Measurements from ENCODE around the gene MXD3.
A peak's percentile ranks its signal among the peaks of the same experiment; 100 is the strongest.

The MXD3 gene

DNA sequence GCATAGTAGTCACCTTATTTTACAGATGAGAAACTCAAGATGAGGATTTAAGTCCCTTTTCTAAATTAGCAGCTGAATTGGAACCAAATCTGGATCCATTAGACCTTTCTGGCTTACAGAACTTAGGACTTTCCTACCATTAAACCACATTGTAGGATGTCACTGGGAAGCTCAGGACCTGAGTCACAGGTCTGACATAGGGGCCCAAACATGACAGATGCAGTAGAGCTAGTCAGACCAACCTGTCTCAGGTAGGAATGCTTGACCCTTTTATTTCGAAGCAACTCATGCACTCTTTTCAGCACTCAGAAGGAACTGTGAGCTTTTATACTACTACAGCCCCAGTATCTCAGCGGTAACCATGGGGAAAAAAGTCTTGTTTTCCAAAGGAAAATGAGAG is 10.7 kb downstream of the MXD3 start:
- no peak for DNase-seq
- H3K9me3 ChIP-seq = no peaks in the 10 kb centered on the region
- no peaks in the 10 kb centered on the region for H3K27me3 ChIP-seq
- peaks cover 34% of the 10 kb centered on the region for H3K36me3 ChIP-seq
- no peak overlapping the region for H3K4me3 ChIP-seq (ENCODE audit: low read depth, low read length)
- TF ChIP-seq CTCF (IDR thresholded peaks at IDR 0.05; ENCODE audit: low read depth, low read length) = no peak
- H3K4me1 ChIP-seq = no peaks in the 10 kb centered on the region

DNA sequence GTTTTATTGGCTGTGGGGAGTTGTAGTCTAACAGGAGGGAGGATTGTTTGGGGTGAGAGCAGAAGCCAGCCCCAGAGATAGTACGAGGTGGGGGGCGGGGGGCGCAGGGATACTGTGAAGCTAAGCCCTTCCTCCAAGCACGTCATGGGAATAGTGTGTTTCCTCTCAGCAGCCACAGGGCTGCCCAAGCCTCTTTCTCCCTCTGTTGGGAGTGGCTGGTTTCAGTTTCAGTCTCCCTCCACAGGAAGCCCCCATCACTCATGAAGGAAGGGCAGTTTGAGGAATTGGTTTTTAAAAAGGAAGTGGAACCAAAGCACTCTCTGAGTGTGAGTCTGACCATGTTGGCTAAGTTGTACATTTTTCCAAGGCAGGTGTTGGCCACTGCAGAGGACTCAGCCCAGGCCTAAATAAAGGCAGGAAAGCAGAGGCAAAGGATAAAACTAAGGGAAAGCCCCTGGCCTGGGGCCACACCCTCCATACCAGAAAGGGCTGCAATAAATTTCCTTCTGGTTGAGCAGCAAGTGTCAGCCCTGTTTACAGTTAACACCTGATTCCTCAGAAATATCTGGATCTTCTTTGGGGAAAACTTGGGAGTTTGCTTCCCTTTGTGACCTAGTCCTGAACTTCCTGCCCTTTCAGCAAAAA is 11.3 kb downstream of the MXD3 start:
- no peaks in the 10 kb centered on the region for H3K4me1 ChIP-seq
- no peaks in the 10 kb centered on the region for H3K27me3 ChIP-seq
- no peak for DNase-seq
- H3K36me3 ChIP-seq = peaks cover 34% of the 10 kb centered on the region
- peak; percentile 20 for TF ChIP-seq CTCF (IDR thresholded peaks at IDR 0.05; ENCODE audit: low read depth, low read length)
- no peaks in the 10 kb centered on the region for H3K9me3 ChIP-seq
- H3K4me3 ChIP-seq (ENCODE audit: low read depth, low read length) = no peak overlapping the region

DNA sequence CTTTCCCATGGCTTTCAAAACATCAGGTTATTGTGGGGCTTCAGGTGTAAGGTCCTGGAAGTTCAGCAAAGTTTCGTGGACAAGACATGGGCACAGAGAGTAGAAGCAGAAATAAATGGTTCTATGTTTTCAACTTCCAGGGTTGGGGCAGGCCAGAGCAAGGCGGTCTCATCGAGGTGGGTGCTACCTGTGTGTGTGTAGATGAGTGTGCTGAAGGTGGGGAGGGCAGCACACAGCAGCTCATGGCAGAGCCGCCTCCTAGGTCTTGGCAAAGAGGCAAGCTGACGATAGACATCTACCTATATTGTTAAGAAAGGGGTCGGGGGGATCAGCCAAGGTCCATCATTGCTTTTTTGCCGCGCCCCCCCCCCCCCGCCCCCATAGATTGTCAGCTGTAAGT is 12.0 kb downstream of the MXD3 start:
- peaks cover 36% of the 10 kb centered on the region for H3K36me3 ChIP-seq
- no peak for DNase-seq
- H3K4me1 ChIP-seq = no peaks in the 10 kb centered on the region
- no peak overlapping the region for H3K4me3 ChIP-seq (ENCODE audit: low read depth, low read length)
- TF ChIP-seq CTCF (IDR thresholded peaks at IDR 0.05; ENCODE audit: low read depth, low read length) = no peak
- no peaks in the 10 kb centered on the region for H3K9me3 ChIP-seq
- H3K27me3 ChIP-seq = no peaks in the 10 kb centered on the region

GRCh38 chr5:177297922-177298321 is 13.8 kb downstream of the MXD3 start:
- Histone ChIP-seq H3K27me3 (no peaks in the 10 kb centered on the region), H3K4me3 (ENCODE audit: low read depth, low read length) (no peak overlapping the region), H3K4me1 (no peaks in the 10 kb centered on the region), H3K9me3 (no peaks in the 10 kb centered on the region), H3K36me3 (peaks cover 50% of the 10 kb centered on the region)
- no peak for DNase-seq
- TF ChIP-seq CTCF (IDR thresholded peaks at IDR 0.05; ENCODE audit: low read depth, low read length) = no peak

- Histone ChIP-seq H3K36me3 (peaks cover 60% of the 10 kb centered on the region), H3K4me3 (ENCODE audit: low read depth, low read length) (no peak overlapping the region), H3K27me3 (no peaks in the 10 kb centered on the region), H3K9me3 (no peaks in the 10 kb centered on the region), H3K4me1 (no peaks in the 10 kb centered on the region)
- DNase-seq = no peak
- no peak for TF ChIP-seq CTCF (IDR thresholded peaks at IDR 0.05; ENCODE audit: low read depth, low read length)
Observed at GRCh38 chr5:177296581-177296980, 15.1 kb downstream of the MXD3 start.

DNA sequence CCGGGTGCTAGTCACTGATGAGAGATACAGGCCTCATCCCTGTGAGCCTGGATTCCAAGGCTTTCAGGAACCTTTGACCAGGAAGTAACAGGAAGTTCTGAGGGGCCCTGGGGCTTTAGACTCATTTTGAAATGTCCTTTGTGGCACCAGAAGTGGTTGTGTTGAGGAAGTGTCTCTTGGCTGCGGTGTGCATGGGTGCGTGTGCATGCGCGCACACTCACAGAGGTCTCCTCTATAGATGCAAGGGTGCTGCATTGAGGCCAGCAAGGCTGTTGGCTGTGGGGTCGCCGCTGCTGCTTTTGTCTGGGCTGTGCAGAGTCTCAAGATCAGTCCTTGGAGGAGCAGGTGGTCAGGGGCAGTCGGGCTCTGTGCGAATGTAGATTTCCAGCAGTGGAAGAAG is 15.8 kb downstream of the MXD3 start:
- no peak for DNase-seq
- Histone ChIP-seq H3K36me3 (peaks cover 60% of the 10 kb centered on the region), H3K27me3 (no peaks in the 10 kb centered on the region), H3K4me1 (no peaks in the 10 kb centered on the region), H3K9me3 (no peaks in the 10 kb centered on the region), H3K4me3 (ENCODE audit: low read depth, low read length) (no peak overlapping the region)
- no peak for TF ChIP-seq CTCF (IDR thresholded peaks at IDR 0.05; ENCODE audit: low read depth, low read length)

All from BE2C (cell line).